Brain pericyte (primary cell): ENCODE data around the gene OR1J1.
A peak's percentile ranks its signal among the peaks of the same experiment; 100 is the strongest.

Experiments
- DNase-seq: peaks from one replicate; pipeline ENCODE4 v3.0.0-alpha.2; 2012; ENCODE audit warnings: low read depth, low spot score

Gene OR1J1, protein sequence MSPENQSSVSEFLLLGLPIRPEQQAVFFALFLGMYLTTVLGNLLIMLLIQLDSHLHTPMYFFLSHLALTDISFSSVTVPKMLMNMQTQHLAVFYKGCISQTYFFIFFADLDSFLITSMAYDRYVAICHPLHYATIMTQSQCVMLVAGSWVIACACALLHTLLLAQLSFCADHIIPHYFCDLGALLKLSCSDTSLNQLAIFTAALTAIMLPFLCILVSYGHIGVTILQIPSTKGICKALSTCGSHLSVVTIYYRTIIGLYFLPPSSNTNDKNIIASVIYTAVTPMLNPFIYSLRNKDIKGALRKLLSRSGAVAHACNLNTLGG

GRCh38 chr9:122477826-122478225, at the start of gene OR1J1:
OR1J1 (minus strand) TSS chr9:122477926; CDS start chr9:122477926, 0 bp downstream.
- no peak for DNase-seq

DNA sequence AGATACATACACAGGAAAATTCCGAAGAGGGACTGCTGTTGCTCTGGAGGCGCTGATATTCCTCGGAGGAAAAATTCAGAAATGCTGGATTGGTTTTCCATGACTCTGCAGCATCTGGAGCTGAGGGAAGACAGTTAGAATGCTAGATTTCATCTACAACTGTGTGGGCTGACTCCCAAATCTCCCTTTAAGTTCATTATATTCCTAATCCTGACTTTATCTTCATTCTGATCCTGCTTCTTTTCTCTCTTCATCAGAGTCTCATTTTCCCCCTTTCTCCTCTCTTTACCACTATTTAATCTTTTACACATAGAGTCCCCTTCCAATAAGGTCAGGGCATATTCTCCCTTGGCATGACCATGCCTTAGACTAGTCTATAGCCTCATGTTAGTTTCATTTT, 49.5 kb upstream of the OR1J1 start, which contains the start of gene OR1N1:
TSS of gene OR1N1 (minus strand) at position 101 of the 400 bp plus-strand sequence. CDS start at position 101, 0 bp downstream.
- DNase-seq, result no peak

DNA sequence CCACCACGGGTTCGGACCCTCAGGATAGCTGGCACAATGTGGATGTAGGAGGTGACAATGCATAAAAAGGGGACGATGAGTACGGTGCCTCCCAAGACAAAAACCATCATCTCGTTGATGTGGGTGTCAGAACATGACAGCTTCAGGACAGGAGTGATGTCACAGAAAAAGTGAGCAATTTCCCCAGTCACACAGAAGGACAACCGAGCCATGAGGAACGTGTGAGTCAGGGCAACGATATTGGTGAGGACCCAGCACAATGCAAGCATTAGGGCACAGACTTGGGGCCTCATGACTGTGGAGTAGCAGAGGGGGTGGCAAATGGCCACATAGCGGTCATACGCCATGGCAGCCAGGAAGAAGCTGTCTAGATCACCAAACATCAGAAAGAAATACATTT, 48.9 kb upstream of the OR1J1 start:
- no peak for DNase-seq

DNA sequence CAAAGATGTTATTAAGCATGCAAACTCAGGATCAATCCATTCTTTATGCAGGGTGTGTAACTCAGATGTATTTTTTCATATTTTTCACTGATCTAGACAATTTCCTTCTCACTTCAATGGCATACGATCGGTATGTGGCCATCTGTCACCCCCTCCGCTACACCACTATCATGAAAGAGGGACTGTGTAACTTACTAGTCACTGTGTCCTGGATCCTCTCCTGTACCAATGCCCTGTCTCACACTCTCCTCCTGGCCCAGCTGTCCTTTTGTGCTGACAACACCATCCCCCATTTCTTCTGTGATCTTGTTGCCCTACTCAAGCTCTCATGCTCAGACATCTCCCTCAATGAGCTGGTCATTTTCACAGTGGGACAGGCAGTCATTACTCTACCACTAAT, 41.6 kb upstream of the OR1J1 start:
- no peak for DNase-seq

DNA sequence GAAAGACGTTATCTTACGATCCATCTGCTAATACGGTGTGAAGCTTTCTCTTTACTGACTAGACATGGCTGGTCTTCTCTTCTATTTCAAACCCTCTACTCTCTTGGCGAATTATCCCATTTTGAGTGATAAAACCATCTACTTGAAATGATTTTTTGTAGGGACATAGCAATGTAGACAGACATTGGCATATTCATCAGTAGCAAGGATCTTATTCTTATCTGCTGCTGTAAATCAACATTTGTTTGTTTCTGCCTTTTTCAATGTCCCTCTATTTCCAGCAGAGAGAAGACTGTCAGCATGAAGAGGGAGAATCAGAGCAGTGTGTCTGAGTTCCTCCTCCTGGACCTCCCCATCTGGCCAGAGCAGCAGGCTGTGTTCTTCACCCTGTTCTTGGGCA, 41.1 kb upstream of the OR1J1 start, which contains the start of gene OR1J4:
TSS of gene OR1J4 (plus strand) at position 301 of the 400 bp plus-strand sequence. CDS start at position 301, 0 bp downstream.
- DNase-seq, result no peak

- DNase-seq, result no peak
These were observed 40.5 kb upstream of the OR1J1 start for GRCh38 chr9:122518226-122518625.

GRCh38 chr9:122510502-122510901, 32.8 kb upstream of the OR1J1 start, which contains the start of gene OR1J2:
OR1J2 (plus strand) TSS chr9:122510802; CDS start chr9:122510802, 0 bp downstream.
- no peak for DNase-seq

GRCh38 chr9:122506964-122507363, 29.2 kb upstream of the OR1J1 start:
- no peak for DNase-seq

DNA sequence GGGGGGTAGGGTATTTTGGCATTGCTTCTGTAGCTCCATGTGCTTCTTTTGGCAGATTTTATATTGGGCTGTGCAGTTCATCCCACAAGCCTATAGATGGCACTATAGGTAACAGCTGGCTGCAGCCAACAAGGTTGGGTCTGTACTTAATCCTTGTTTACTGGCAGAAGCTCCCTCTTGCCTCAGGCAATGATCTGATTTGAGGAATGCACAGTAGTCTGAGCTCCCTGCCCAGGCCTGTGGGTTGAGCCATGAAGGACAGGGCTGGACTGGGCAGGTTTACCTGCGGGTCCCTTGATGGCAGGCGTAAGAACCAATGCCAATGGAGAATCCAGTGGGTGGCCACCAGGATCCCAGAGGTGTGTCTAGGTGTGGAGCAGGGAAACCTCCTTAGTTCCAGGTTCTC, 21.2 kb upstream of the OR1J1 start:
- no peak for DNase-seq

DNA sequence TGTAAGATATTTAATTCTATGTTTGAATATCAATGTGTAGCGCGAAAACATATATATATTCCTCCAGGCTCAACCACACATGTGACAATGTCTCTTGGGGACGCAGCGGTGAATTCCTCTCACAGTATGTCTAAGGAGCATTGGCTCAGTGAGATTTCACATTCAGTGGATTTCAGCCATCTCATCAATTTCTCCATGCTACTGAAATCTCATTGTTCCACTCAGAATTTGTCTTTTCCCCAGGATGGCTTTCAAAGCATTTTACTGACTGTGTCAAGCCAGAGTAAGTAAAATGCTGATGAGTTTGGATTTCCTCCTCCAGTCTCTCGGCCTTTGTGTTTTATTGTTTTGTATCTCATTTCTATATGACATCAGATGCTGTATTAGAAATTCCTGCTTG, 1.3 kb upstream of the OR1J1 start:
- DNase-seq, result no peak

- no peak for DNase-seq
These were observed 380 bp downstream of the OR1J1 start for GRCh38 chr9:122477346-122477745.

DNA sequence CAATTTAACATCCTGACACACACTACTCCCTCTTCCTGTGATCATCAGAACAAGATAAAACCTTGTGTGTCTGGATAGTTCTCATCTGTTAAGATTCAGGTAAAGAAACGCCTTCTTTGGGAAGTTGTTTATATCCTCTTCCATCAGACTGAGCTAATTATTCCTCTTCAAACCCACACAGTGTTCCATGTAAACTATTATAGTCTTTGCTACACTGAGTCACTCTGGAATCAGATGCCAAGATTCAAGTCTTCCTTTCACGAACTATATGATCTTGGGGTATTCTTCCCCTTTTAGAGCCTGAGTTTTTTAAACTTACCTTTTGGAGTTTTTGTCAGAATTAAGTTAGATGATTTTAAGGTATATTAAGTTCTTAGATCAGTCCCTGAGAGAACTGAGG, 2.0 kb downstream of the OR1J1 start:
- no peak for DNase-seq

DNA sequence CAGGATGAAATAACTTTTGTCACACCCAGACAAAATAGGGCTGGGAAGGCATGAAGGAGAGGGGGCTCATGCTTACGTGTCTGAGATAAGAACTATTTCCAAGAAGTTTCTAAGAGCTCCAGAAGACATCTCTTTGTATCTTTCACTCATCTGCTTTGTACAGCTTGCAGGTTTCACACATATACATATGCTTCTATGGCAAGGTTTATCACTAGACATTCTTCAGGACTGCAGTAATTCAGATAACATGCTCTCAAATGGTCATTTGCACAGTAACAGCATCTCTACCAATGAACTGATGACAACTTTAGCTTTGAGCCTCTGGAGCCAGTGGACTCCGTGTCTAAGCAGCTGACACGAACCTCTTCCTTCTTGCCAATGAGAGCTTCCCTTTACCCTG, 3.2 kb downstream of the OR1J1 start:
- DNase-seq, result no peak

DNA sequence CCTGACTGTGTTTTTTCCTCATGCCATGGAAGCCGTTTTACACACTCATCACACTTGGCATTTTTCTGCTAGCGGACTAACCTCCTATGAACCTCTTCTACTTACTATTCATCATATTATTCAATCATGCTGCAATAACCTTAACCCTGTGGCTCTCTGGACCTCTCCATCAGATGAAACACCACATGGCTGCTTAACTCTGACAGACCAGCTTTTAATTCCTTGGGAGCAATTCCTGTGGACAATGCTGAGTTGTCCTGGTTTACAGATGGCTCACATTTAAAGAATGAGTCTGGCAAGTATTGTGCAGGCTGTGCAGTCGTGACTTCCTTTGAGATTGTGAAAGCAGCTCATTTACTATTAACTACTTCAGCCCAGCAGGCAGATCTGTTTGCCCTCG, 9.0 kb downstream of the OR1J1 start:
- DNase-seq, result no peak

DNA sequence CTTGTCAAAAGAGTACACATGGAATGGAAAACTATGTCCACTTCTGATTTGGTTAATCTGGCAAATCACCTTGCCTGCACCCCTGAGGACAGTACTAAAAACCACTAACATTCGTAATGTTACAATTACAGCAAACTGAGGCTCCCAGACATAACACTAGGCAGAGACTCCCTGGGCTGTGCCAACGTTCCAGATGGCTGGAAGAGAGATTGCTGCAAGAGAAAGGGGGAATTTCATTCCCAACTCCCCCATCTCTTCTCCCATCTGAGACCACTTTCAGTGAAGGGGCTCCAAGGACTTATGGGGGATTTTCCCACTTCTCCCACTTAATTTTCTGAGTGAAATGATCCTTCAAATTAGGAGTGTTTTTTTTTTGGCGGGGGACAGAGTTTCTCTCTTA, 11.3 kb downstream of the OR1J1 start:
- DNase-seq, result no peak

GRCh38 chr9:122464633-122465567, 12.8 kb downstream of the OR1J1 start:
- DNase-seq, result peak; percentile 65

GRCh38 chr9:122463828-122464632, 13.7 kb downstream of the OR1J1 start:
- DNase-seq, result no peak

DNA sequence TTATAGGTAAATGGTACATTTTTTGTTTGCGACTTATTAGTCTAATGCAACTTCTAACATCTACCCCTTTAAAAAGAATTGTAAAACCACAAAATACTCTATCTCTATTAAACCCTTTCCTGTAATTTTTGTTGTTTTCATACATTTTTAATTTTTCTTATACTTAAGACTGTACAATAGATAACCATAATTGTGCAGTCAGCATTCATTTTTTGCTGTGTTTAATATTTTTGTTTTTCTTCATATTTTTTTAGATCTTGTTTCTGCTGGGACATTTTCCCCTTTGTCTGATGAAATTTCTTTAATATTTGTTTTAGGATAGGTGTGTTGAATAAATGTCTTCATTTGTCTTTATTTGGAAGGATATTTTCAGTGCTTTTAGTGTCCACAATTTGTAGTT, 19.9 kb downstream of the OR1J1 start:
- DNase-seq, result no peak

- DNase-seq, result no peak
These were observed 21.6 kb downstream of the OR1J1 start for GRCh38 chr9:122456123-122456522.

DNA sequence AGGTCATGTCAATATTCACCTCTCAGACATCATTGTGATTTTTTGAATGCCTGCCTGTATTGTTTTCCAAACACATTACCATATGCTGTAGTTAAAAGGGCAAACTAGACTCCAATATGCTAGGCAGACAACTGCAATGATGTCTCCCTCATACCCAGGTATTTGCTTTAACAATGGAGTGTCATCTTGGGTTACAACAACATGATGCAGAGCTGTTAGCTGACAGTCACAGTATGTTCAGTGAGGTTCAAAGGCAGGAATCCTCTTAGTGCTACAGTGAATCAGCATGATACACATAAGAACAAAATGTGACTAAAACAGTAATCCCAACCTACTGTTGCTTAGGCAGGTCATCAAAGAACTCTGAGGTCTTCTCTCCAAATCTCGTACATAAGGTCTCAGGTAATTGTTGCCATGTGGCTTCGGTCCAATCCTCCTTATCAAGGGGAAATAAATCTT, 24.0 kb downstream of the OR1J1 start:
- DNase-seq, result no peak

GRCh38 chr9:122446819-122447484, 30.8 kb downstream of the OR1J1 start:
- no peak for DNase-seq
